COLO668 (cell line): ENCODE results near the gene GATM.
"Not testable (repeated sequence)": the region's sequence is repeated elsewhere in the genome, so short reads cannot be mapped to it uniquely, and the experiment has no call there.

ENCODE experiments used
- DNase-seq: peaks from one replicate; lab custom pipeline; 2025; ENCODE audit not compliant: unreplicated experiment; lab: John Stamatoyannopoulos, UW

The GATM gene

DNA sequence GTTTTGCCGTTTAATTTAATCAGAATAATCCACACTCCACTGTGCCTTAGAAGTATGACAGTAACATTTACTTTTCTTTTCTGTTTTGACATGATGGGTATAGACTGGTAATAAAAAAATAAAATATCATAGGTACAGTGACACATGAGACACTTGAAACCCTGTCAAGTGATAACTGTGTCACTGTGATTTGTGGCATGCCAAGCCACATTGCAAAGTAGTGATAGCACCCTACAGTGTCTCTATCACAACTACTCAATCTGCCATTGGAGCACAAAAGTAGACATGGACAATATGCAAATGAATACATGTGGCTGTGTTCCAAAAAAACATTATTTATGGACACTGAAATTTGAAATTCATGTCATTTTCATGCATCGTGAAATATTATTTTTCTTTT lies 22.5 kb downstream of the GATM start:
- DNase-seq = no peak

GRCh38 chr15:45354711-45355110 lies 23.6 kb downstream of the GATM start:
- DNase-seq = no peak

DNA sequence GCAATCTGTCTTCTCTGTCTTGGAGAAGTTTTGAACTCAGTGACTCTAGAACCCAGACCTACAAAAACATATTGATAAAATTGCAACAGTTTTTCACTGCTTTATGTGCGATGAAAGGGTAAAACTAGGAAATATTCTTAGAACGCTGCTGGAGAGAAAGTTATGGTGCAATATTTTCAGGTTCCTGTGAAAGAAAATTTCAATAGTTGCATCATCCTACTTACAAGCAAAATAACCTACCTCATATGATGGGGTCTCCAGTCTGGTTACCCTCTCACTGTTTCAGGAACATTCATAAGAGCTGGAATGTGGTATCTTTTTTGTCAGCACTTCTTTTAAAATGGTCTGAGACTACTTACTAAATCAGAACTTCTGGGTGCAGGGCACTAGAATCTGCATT lies 27.1 kb downstream of the GATM start:
- DNase-seq = no peak

GRCh38 chr15:45349623-45350022 lies 28.7 kb downstream of the GATM start:
- DNase-seq = no peak

GRCh38 chr15:45347989-45348388 lies 30.4 kb downstream of the GATM start:
- DNase-seq = no peak

- DNase-seq = no peak
These were observed 31.3 kb downstream of the GATM start for GRCh38 chr15:45347033-45347432.

- DNase-seq = no peak
These were observed 32.0 kb downstream of the GATM start for GRCh38 chr15:45346381-45346780.

DNA sequence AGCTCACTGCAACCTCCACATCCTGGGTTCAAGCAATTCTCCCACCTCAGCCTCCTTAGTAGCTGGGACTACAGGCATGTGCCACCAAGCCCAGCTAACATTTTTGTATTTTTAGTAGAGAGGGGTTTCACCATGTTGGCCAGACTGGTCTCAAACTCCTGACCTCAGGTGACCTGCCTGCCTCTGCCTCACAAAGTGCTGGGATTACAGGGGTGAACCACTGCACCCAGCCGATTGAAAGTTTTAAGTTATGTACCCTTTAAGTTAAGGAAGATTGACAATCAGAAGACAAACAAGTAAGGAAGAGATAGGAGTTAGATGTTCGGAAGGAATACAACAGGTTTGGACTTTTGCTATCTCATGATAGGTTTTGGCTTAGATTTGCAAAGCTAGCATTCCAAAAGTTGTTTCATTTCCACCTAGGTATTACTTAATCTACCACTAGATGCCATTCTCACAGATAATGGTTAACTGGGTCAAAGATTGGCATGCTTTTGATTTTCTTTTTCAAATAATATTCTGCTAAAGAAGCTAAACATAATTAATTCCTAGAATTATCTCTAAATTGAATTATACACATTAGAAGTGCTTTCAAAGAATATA lies 35.0 kb downstream of the GATM start:
- DNase-seq = no peak

- no peak for DNase-seq
These were observed 36.6 kb downstream of the GATM start for GRCh38 chr15:45341790-45342189.

DNA sequence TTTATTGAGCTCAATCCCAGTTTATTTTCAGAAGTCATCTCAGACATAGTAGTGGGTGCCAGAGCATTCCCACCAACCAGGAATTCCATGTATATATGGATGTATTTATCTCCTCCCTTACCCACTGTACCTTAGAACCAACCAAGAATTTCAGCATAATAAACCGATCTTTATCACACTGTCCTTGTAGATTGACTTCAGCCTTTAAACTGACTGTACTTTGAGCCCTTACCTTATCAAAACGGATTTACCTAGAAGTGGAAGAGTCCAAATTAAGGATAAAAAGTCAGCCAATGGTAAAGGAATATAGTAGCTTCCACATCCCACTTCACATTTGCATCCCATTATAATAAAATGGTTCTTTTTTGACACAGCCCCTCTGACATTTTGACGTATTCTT lies 37.9 kb downstream of the GATM start:
- DNase-seq = no peak

GRCh38 chr15:45338417-45338816 lies 39.9 kb downstream of the GATM start:
- DNase-seq = no peak

DNA sequence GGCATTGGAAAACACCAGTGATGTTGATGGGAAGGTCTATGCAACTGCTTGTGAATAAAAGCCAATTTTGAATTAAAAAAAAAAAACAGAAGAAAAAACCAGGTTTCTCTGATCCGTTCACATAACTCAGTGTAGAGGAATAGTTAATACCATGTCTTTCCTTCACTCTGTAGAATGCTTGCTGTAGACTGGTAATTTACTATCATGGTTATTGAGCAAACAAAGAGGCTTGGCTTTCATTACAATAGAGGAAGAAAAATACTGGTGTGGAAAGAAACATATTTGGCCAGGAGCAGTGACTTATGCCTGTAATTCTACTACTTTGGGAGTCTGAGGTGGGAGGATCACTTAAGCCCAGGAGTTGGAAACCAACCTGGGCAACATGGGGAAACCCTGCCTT lies 41.1 kb downstream of the GATM start:
- no peak for DNase-seq

DNA sequence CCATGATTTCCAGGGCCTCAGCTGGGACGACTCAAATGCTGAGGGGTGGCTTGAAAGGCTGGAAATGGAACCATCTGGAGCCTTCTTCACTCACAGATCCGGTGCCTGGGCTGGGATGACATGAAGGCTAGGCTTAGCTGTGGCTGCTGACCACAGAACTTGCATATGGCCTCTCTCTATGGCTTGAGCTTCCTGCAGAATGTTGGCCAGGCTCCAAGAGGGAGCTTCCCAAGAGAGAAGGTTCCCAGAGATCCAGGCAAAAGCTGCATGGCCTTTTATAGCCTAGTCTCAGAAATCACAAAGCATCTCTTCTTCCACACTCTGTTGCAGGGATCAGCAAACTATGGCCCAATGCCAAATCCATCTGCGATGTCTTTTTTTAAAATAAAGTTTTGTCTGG lies 44.8 kb downstream of the GATM start:
- DNase-seq = no peak

- no peak for DNase-seq
These were observed 45.6 kb downstream of the GATM start for GRCh38 chr15:45332694-45333093.

DNA sequence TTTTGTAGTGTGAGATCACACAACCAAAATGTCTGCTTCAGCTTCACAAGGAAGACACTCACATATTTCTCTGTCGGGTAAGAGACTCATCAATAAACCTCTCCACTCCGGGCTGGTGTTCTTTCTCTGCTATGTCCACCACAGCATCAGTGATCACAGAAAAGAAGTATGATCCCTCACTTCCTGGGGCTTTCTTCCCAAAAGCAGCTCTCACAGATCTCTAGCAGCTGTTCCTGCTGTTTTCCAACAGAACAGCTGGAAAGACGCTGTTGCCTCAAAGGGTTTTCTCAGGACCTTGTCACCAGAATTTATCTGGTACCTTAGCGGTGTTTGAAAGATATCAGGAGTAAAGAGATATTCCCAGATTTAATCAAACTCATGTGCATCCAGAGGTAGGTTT lies 46.4 kb downstream of the GATM start:
- no peak for DNase-seq

DNA sequence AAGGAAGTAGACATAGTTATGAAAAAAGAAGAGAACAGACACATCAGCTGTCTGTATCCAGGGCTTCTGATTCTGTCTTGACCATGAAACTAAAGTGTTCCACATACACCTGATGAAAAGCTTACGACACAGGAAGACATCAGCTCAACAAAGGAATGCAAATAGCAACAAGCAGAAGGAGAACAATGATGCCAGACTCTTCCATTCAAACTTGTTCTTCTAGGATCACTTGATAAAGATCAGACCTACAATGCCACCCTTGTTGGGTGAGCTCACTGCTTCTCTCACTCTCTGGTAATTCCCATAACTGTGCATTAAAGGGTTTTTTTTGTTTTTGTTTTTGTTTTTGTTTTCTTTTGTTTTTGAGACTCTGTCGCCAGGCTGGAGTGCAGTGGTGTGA lies 49.7 kb downstream of the GATM start:
- no peak for DNase-seq

DNA sequence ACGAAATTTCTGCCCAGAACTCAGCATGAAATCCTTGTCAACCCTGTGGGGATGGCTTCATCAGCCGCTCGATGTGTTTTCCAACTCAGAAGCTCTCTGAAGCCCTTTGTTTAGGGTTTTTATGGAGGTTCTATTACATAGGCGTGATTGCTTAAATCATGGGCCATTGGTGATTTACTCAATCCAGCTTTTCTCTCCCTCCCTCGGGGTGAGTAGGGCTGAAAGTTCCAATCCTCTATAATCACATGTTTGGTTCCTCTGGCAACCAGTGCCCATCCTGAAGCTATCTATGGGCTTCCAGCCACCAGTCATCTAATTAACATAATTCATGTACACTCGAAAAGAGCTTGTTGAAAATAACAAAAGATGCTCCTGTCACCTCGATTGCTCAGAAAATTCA lies 51.6 kb downstream of the GATM start:
- DNase-seq = no peak

- no peak for DNase-seq
These were observed 52.1 kb downstream of the GATM start for GRCh38 chr15:45326280-45326679.

DNA sequence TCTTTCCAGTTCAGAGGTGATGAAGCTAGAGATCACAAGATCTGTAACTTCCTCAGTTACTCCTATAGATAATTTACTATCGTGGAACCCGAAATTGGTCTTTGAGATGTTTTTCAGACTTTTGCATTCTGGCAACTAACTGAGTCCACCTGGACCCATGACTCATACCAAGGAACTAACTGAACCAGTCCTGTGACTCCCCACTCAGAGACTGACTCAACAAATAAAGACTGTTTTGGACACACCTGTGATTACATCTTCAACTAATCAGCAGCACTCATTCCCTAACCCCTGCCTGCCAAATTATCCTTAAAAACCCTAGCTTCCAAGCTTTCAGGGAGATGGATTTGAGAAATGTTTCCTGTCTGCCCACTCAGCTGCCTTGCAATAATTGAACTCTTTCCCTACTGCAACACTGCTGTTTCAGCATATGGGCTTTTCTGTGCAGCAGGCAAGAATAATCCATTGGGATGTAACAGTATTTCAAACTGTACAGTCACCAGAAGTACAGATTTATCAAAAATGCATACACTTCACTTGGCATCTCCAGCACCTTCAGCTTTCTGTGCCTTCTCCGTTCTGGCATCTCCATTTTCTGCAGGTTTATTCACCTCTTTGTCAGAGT lies 57.7 kb downstream of the GATM start:
- DNase-seq = no peak

DNA sequence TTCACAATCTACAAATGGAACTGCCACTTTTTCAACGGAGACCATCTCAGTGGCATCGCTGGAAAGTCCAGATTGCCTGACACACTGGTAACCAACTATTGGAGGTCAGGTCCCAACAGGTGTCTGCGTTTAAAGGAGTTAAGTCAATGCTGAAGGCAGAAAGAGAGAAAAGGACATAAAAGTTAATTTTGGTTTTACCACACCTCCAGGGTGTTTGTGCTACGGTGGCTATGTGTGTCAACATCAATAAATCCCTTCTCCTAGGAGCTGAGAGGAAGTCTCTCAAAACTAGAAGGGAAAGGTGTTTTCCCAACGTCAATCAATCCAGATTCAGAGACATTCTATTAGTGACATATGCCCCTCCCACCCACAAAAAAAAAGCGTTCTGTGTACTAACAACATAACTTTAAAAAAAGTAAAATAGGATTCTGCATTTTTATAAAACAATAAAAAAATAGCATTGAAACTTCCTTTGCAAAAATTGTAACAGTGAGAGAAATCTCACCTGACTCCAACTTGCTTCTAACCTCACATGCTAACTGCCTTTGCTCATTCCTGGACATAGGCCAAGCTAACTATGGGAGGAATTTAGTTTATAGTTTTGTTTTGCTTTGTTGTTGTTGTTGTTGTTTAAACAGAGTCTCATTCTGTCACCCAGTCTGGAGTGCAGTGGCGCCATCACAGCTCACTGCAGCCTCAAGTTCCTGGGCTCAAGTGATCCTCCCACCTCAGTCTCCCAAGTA lies 58.7 kb downstream of the GATM start:
- no peak for DNase-seq

- no peak for DNase-seq
These were observed 63.4 kb downstream of the GATM start for GRCh38 chr15:45314960-45315359.

GRCh38 chr15:45314117-45314516 lies 64.2 kb downstream of the GATM start:
- DNase-seq = not testable (repeated sequence)
